WTC11 (cell line): ENCODE results near the gene MACROD2.

Experiments used
- CTCF ChIP-seq: fragments of 200-600 bp; IDR thresholded peaks from 2 replicates; pipeline ENCODE4 v1.8.0; 2022; ENCODE audit warnings: antibody characterized with exemption
- JUN ChIP-seq: sonication (generic); formaldehyde crosslinking; IDR thresholded peaks from 2 replicates; pipeline ENCODE4 v1.8.0; 2023; ENCODE audit warnings: mild to moderate bottlenecking, missing genetic modification reagents
- MXD4 ChIP-seq: fragments of 250-450 bp; sonication (Bioruptor Pico); IDR thresholded peaks from 2 replicates; pipeline ENCODE4 v1.8.0; 2021; ENCODE audit warnings: mild to moderate bottlenecking, moderate library complexity, borderline replicate concordance
- NR1H2 ChIP-seq: sonication (generic); formaldehyde crosslinking; IDR thresholded peaks from 2 replicates; pipeline ENCODE4 v1.9.0; 2021; ENCODE audit warnings: mild to moderate bottlenecking, moderate library complexity, missing genetic modification reagents
- TF ChIP-seq, protein P1 (sequence below): sonication (generic); formaldehyde crosslinking; IDR thresholded peaks from 2 replicates; pipeline ENCODE4 v1.8.1; 2022; ENCODE audit warnings: mild to moderate bottlenecking, moderate library complexity, missing genetic modification reagents

GRCh38 chr20:15927893-15928650, 1932.8 kb downstream of the MACROD2 start:
- TF ChIP-seq, protein P1, sequence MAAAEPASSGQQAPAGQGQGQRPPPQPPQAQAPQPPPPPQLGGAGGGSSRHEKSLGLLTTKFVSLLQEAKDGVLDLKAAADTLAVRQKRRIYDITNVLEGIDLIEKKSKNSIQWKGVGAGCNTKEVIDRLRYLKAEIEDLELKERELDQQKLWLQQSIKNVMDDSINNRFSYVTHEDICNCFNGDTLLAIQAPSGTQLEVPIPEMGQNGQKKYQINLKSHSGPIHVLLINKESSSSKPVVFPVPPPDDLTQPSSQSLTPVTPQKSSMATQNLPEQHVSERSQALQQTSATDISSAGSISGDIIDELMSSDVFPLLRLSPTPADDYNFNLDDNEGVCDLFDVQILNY, result no peak
- TF ChIP-seq JUN (no peak), NR1H2 (CRISPR knock-in tag) (no peak), CTCF (no peak), MXD4 (no peak)
